Neutrophil (primary cell): ENCODE data around the gene CLIC5.

Experiments
- H3K27ac ChIP-seq: fragments of 200-600 bp; sonication (generic); 2 replicates; pipeline ENCODE4 v1.5.1; 2016; ENCODE audit warnings: mild to moderate bottlenecking, moderate library complexity
- H3K27me3 ChIP-seq: fragments of 200-600 bp; sonication (generic); 2 replicates; pipeline ENCODE4 v1.6.0; 2016; ENCODE audit warnings: mild to moderate bottlenecking
- H3K36me3 ChIP-seq: fragments of 200-600 bp; sonication (generic); 2 replicates; pipeline ENCODE4 v1.5.1; 2017
- H3K4me1 ChIP-seq, 2 experiments: fragments of 200-600 bp in 1 of 2; sonication (generic) in 1 of 2; 1 replicate in 1 of 2; 2 replicates in 1 of 2; pipeline versions ENCODE4 v1.5.1 to v1.6.1; 2013 to 2016; ENCODE audit warnings: low read depth in 1 of 2, low read length in 1 of 2, mild to moderate bottlenecking in 1 of 2, moderate library complexity in 1 of 2; ENCODE audit not compliant: control insufficient read depth in 1 of 2, insufficient read depth in 1 of 2
- H3K4me3 ChIP-seq, 2 experiments: fragments of 200-600 bp in 1 of 2; sonication (generic) in 1 of 2; 1 replicate in 1 of 2; 2 replicates in 1 of 2; pipeline ENCODE4 v1.5.1; 2013 to 2016; ENCODE audit warnings: low read depth in 1 of 2, low read length in 1 of 2, mild to moderate bottlenecking in 1 of 2, moderate library complexity in 1 of 2
- H3K9me3 ChIP-seq: fragments of 200-600 bp; sonication (generic); 2 replicates; pipeline ENCODE4 v1.5.1; 2016
- TF ChIP-seq, protein P1 (sequence below): fragments of 200-600 bp; sonication (generic); IDR thresholded peaks from 2 replicates; pipeline ENCODE4 v1.5.1; 2016; ENCODE audit warnings: antibody characterized with exemption

CLIC5 gene

GRCh38 chr6:45892696-45893245 is 122.9 kb downstream of the CLIC5 start:
- Histone ChIP-seq H3K36me3 (no peaks in the 10 kb centered on the region), H3K27me3 (no peaks in the 10 kb centered on the region), H3K27ac (no peak overlapping the region), H3K4me1 (peaks cover 0 to 9% of the 10 kb centered on the region in 2 experiments), H3K4me3 (no peak overlapping the region), H3K9me3 (no peaks in the 10 kb centered on the region)
- TF ChIP-seq, protein P1, sequence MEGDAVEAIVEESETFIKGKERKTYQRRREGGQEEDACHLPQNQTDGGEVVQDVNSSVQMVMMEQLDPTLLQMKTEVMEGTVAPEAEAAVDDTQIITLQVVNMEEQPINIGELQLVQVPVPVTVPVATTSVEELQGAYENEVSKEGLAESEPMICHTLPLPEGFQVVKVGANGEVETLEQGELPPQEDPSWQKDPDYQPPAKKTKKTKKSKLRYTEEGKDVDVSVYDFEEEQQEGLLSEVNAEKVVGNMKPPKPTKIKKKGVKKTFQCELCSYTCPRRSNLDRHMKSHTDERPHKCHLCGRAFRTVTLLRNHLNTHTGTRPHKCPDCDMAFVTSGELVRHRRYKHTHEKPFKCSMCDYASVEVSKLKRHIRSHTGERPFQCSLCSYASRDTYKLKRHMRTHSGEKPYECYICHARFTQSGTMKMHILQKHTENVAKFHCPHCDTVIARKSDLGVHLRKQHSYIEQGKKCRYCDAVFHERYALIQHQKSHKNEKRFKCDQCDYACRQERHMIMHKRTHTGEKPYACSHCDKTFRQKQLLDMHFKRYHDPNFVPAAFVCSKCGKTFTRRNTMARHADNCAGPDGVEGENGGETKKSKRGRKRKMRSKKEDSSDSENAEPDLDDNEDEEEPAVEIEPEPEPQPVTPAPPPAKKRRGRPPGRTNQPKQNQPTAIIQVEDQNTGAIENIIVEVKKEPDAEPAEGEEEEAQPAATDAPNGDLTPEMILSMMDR = no peak

- Histone ChIP-seq H3K27me3 (no peaks in the 10 kb centered on the region), H3K36me3 (no peaks in the 10 kb centered on the region), H3K4me3 (no peak overlapping the region), H3K4me1 (peaks cover 0 to 6% of the 10 kb centered on the region in 2 experiments), H3K27ac (no peak overlapping the region), H3K9me3 (no peaks in the 10 kb centered on the region)
- TF ChIP-seq, protein P1 = no peak
Observed at GRCh38 chr6:45892196-45892595, 123.5 kb downstream of the CLIC5 start.

GRCh38 chr6:45886776-45887175 is 128.9 kb downstream of the CLIC5 start:
- TF ChIP-seq, protein P1 = no peak
- no peak overlapping the region for H3K4me3 ChIP-seq
- H3K27ac ChIP-seq = no peak overlapping the region
- H3K27me3 ChIP-seq = no peaks in the 10 kb centered on the region
- H3K36me3 ChIP-seq = no peaks in the 10 kb centered on the region
- no peaks in the 10 kb centered on the region for H3K4me1 ChIP-seq
- no peaks in the 10 kb centered on the region for H3K9me3 ChIP-seq

DNA sequence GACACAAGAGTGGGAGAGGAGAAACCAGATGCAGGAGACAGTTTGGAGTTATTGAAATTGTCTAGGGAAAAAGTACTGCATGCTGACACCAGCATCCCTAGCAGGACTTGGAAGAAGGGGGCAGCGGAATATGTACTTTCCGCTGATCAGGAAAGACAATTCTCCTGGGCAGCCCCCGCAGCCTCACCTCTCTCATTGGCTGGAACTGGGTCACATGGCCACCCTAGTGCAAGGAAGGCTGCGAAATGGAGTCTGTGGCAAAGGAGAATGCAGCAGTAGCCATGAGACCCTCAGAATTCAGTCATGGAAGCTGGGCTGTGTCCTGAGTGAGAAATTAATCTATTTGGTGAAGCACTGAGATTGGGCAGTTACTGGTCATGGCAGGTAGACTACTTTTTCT is 131.3 kb downstream of the CLIC5 start:
- Histone ChIP-seq H3K36me3 (no peaks in the 10 kb centered on the region), H3K4me1 (no peaks in the 10 kb centered on the region), H3K9me3 (no peaks in the 10 kb centered on the region), H3K4me3 (no peak overlapping the region), H3K27ac (no peak overlapping the region), H3K27me3 (no peaks in the 10 kb centered on the region)
- TF ChIP-seq, protein P1 = no peak

DNA sequence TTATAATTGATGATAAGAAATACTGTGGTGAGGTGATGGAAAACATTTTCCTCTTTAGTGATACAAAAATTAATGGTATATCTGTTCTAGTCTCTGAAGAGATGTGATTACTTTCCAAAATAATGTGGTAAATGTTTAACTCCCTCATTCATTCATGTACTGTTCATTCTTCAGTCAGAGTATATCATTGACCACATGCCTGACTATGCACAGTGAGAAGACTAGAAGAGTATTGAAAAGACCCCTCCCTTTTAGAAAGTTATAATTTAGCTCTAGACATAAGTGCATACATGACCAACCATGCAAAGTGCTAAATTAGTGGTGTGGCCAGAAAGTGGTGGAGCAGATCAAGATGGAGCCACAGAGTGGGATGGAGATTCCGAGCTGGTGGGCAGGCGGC is 133.0 kb downstream of the CLIC5 start:
- Histone ChIP-seq H3K27me3 (no peaks in the 10 kb centered on the region), H3K4me1 (no peaks in the 10 kb centered on the region), H3K9me3 (no peaks in the 10 kb centered on the region), H3K27ac (no peak overlapping the region), H3K36me3 (no peaks in the 10 kb centered on the region), H3K4me3 (no peak overlapping the region)
- TF ChIP-seq, protein P1 = no peak
